ENCODE results near the gene ANKAR. TPM values are rescaled to one million over a fixed set of nuclear protein-coding genes. Genes with fewer than 3 reads are reported as not detected.

Gene ANKAR, protein sequence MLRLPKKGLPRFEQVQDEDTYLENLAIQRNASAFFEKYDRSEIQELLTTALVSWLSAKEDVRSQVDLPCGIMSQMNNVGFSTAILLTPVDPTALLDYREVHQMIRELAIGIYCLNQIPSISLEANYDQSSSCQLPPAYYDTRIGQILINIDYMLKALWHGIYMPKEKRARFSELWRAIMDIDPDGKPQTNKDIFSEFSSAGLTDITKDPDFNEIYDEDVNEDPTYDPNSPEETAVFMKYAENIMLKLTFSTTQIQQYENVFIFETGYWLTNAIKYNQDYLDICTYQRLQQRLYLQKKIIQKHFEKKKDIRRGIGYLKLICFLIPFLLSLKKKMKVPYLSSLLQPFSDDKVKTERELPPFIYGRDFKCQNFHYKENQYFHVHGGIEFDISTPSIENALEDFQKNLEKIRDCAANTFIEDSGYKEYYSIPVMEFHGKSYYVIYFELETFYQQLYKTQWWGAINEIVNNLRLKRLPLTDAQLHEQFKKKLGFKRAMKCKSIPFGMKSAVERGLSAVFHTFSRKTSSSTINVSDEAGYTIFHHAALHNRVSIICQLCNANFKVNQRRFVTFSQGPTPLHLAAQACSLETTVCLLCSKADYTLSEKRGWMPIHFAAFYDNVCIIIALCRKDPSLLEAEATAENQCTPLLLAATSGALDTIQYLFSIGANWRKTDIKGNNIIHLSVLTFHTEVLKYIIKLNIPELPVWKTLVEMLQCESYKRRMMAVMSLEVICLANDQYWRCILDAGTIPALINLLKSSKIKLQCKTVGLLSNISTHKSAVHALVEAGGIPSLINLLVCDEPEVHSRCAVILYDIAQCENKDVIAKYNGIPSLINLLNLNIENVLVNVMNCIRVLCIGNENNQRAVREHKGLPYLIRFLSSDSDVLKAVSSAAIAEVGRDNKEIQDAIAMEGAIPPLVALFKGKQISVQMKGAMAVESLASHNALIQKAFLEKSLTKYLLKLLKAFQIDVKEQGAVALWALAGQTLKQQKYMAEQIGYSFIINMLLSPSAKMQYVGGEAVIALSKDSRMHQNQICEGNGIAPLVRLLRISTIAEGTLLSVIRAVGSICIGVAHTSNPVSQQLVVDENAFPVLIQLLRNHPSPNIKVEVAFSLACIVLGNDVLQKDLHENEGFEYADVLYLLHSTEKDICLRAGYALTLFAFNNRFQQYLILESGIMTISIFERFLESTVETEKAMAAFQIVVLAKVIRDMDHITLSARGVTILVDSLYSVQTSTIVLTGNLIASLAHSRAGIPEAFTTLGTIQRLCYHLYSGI (N-terminal part only)
- 4.7 and 8.6 TPM in 2 replicates for total RNA-seq

DNA sequence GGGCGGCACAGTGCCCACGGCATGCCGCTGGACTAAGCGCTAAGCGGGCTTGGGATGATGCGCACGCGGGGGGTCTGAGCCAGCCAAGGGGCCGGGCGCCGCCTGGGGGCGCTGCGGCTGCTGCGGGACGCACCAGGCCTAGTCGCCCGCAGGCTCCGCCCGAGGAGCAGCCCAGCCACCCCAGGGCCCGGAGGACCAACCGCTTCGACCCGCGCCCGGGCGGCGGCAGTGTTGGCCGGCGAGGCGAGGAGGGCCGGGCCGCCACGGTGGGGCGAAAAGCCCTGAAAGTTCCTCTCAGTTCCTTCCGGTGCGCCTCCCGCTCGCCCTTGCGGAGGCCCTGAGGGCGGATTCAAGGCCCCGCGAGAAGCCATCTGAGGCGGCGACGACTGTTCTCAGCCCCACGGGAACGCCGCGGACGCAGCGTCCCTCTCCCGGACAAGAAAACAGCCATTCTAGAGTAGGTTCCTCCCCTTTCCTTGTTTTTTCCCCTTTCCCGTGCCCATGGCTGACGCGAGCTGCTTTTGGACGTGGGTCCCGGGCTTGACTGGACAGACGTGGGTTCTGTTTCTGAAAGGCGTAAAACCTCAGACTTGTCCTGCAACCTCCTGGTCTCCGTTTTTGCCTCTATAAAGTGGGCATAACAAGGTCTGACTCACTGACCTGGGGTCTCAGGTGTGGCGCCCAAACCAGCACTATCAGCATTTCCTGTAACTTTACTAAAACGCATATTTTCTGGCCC lies at the start of gene ANKAR:
TSS of gene ANKAR (plus strand) at position 297 of the 739 bp plus-strand sequence. CDS start 1,821 bp downstream, outside the sequence.

DNA sequence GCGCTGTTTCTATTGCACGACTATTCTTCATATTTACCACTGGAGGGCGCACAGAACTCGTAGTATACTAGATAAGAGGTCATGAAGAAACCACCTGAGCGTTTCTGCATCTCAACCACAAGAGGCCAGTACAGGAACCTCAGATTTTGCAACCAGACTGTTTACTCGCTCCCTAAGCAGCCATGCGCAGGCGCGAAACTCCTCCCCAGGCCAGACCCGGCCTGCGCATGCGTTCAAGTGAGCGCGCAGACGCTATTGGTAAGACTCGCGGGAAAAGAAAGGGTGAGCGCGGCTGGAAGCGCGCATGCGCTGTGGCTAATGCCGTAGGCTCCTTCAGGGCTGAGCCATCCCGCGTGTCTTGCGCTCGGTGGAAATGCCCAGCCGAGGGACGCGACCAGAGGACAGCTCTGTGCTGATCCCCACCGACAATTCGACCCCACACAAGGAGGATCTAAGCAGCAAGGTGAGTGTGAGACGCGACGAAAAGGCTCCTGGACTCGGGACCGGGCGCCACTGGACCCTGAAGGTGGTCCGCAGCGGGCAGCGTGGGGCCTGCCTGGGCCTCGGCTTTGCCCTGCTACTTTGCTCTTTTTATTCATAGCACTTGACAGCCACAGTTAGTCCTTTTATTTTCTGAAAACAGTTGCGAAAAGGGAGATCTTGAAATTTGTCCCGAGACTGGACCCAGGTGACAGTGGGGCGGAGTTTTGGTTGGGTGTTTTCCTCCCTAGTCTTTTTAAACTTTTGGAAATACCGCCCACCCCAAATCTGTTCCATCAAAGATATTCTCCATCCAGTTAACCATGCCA lies 13.1 kb upstream of the ANKAR start, which contains the start of gene ASNSD1:
TSS of gene ASNSD1 (plus strand) at position 312 of the 809 bp plus-strand sequence. CDS start 4,674 bp downstream, outside the sequence.

Other genes starting within 250 kb of the ANKAR start
- gene WDR75, start 233.2 kb upstream of the ANKAR start, total RNA-seq = 24.7 and 34.9 TPM in 2 replicates
- 0.11 and 0.79 TPM in 2 replicates for gene SLC40A1, start 93.9 kb upstream of the ANKAR start, total RNA-seq
- gene ASNSD1, start 13.2 kb upstream of the ANKAR start, total RNA-seq = 42.0 and 47.2 TPM in 2 replicates
- gene OSGEPL1, start 88.1 kb downstream of the ANKAR start, total RNA-seq = 5.5 and 7.9 TPM in 2 replicates
- 25.9 and 28.7 TPM in 2 replicates for gene ORMDL1, start 109.7 kb downstream of the ANKAR start, total RNA-seq
- gene PMS1, start 109.8 kb downstream of the ANKAR start, total RNA-seq = 21.3 and 31.4 TPM in 2 replicates

Measured in placental epithelial cell (primary cell).